OCI-LY7 (cell line): ENCODE measurements around the gene ATP8B3. TPM values are rescaled to one million over a fixed set of nuclear protein-coding genes. Genes with fewer than 3 reads are reported as not detected.

Source experiments
- BruUV-seq: library from RNA; stranded (reverse); fragments of 400-500 nt; replicated peaks from 2 replicates; lab custom pipeline; 2021; lab: Mats Ljungman, UMichigan
- CTCF ChIA-PET: fragments of 300-600 bp; sonication (Branson Sonifier 250); formaldehyde crosslinking; loops from one replicate; lab custom pipeline; 2022; ENCODE audit warnings: antibody characterized with exemption; ENCODE audit not compliant: unreplicated experiment; lab: Charles Lee
- POLR2A ChIA-PET: fragments of 300-600 bp; sonication (Branson Sonifier 250); formaldehyde crosslinking; loops from one replicate; lab custom pipeline; 2022; ENCODE audit warnings: antibody characterized with exemption; lab: Charles Lee
- DNase-seq: peaks from one replicate; pipeline ENCODE4 v3.0.0-alpha.2; 2015; ENCODE audit warnings: low spot score
- H2AFZ ChIP-seq: fragments of 200-600 bp; sonication (generic), shearing (Covaris generic); 2 replicates; pipeline ENCODE4 v1.6.1; 2014; ENCODE audit warnings: mild to moderate bottlenecking, antibody characterized with exemption, low read length, moderate library complexity
- H3K27ac ChIP-seq: fragments of 200-600 bp; sonication (generic); 2 replicates; pipeline ENCODE4 v1.5.1; 2014; ENCODE audit warnings: mixed run types, low read depth, mild to moderate bottlenecking, moderate library complexity, low read length, inconsistent platforms; ENCODE audit not compliant: poor library complexity, severe bottlenecking
- H3K36me3 ChIP-seq: fragments of 200-600 bp; sonication (generic); 2 replicates; pipeline ENCODE4 v1.6.1; 2014; ENCODE audit warnings: mild to moderate bottlenecking, antibody characterized with exemption, low read length, moderate library complexity, mixed read lengths; ENCODE audit not compliant: insufficient read depth
- H3K4me1 ChIP-seq: fragments of 200-600 bp; sonication (generic); 2 replicates; pipeline ENCODE4 v1.5.1; 2014; ENCODE audit warnings: mild to moderate bottlenecking, low read length; ENCODE audit not compliant: insufficient read depth, poor library complexity, severe bottlenecking
- H3K4me2 ChIP-seq: fragments of 200-600 bp; sonication (generic); 2 replicates; pipeline ENCODE4 v1.6.1; 2014; ENCODE audit warnings: mild to moderate bottlenecking, low read length
- H3K4me3 ChIP-seq: fragments of 200-600 bp; sonication (generic); 2 replicates; pipeline ENCODE4 v1.5.1; 2014; ENCODE audit warnings: mild to moderate bottlenecking, low read depth, low read length; ENCODE audit not compliant: poor library complexity, severe bottlenecking
- H3K79me2 ChIP-seq: fragments of 200-600 bp; sonication (generic); 2 replicates; pipeline ENCODE4 v1.6.1; 2016; ENCODE audit warnings: low read depth, mild to moderate bottlenecking, low read length, moderate library complexity, mixed read lengths; ENCODE audit not compliant: insufficient read depth
- H3K9me2 ChIP-seq: fragments of 200-600 bp; sonication (generic); 2 replicates; pipeline ENCODE4 v1.6.1; 2016; ENCODE audit warnings: mild to moderate bottlenecking, low read length, mixed read lengths; ENCODE audit not compliant: insufficient read depth
- H3K9me3 ChIP-seq: fragments of 200-600 bp; sonication (generic); 2 replicates; pipeline ENCODE4 v1.6.1; 2014; ENCODE audit warnings: mild to moderate bottlenecking, mixed run types, low read length, mixed read lengths
- H4K20me1 ChIP-seq: fragments of 200-600 bp; sonication (generic); 2 replicates; pipeline ENCODE4 v1.6.1; 2014; ENCODE audit warnings: mild to moderate bottlenecking, antibody characterized with exemption, low read length, moderate library complexity, mixed read lengths; ENCODE audit not compliant: insufficient read depth
- CTCF ChIP-seq: fragments of 200-600 bp; sonication (generic); conservative IDR thresholded peaks from 2 replicates; pipeline ENCODE4 v1.5.1; 2014; ENCODE audit warnings: mild to moderate bottlenecking, antibody characterized with exemption, low read length, moderate library complexity, mixed read lengths
- EZH2phosphoT487 ChIP-seq: fragments of 200-600 bp; sonication (generic); IDR thresholded peaks from 2 replicates; pipeline ENCODE4 v1.6.1; 2018; ENCODE audit warnings: low read depth, borderline replicate concordance, mild to moderate bottlenecking, mixed run types, antibody characterized with exemption, low read length, moderate library complexity, mixed read lengths
- intact Hi-C: fragments of 100-400 bp; cut with micrococcal nuclease; formaldehyde crosslinking; loops from one replicate; pipeline ENCODE4 v1.10.0; 2022; ENCODE audit not compliant: unreplicated experiment
- total RNA-seq, 2 experiments: library from RNA; depleted of rRNA in 1 of 2; stranded (reverse); fragments of >200 nt in 1 of 2; shearing (Covaris generic) in 1 of 2; gene quantifications; 2 replicates each; pipeline ENCODE4 v1.2.3, GENCODE V29; 2014 to 2022

ATP8B3 gene
- total RNA-seq, 2 experiments from 2014 or later, result 5.9 to 19.3 TPM

DNA sequence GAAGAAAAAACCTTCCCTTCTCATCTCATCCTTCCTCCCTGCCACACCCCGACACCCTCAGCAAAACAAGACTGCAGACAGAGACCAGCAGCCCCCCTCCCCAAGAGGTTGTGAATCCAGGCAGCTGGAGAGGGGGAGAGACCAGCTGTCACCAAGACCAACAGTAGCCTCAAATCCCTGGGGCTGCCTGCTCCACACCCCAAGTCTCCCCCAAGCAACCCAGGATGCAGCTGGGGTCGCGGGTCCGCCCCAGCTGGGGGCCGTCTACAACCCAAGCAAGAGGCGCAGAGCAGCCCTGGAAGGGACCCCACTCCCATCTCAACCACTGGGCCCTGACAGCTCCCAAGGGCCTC is 44.2 kb upstream of the ATP8B3 start:
- intact Hi-C loops, result no loop called here
- H3K4me3 ChIP-seq, result peak overlapping the region; percentile 68
- no TSS peak for BruUV-seq
- peak; percentile 31 for DNase-seq
- no peaks in the 10 kb centered on the region for H3K9me3 ChIP-seq
- peaks cover 82% of the 10 kb centered on the region for H3K79me2 ChIP-seq
- H3K27ac ChIP-seq, result peak overlapping the region; percentile 86
- H3K4me1 ChIP-seq, result peaks cover 84% of the 10 kb centered on the region
- no peak overlapping the region for H2AFZ ChIP-seq
- H3K9me2 ChIP-seq, result no peaks in the 10 kb centered on the region
- peaks cover 20% of the 10 kb centered on the region for H4K20me1 ChIP-seq
- ChIA-PET POLR2A (interaction anchor here (1.8 kb wide), 1 partner anchor 20 kb away, joined by 6 read pairs; no protein-coding TSS in a partner anchor), CTCF (no interaction called here)
- peaks cover 17% of the 10 kb centered on the region for H3K36me3 ChIP-seq
- H3K4me2 ChIP-seq, result peak overlapping the region; percentile 98
- no peak for TF ChIP-seq EZH2phosphoT487
- TF ChIP-seq CTCF, result no peak

DNA sequence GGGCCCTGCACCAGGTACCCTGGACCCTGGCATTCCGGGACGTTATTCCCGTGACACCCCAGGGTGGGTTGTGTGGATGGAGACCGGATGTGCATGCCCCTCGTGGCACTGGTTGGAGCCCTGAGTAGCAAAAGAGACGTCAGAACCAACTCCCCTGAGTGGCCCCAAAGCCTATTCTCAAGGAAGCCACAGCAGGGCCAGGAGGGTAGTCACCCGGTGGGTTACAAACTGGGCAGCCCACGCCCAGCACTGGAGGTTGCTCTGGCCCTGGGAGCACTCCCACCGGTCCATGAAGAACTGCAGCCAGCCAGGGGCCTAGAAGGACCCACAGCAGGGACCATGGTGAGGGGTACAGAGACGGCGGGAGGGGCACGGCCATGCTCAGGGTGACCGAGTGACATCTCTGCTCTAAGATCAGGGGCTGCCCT is 43.8 kb upstream of the ATP8B3 start:
- Histone ChIP-seq H3K9me2 (no peaks in the 10 kb centered on the region), H3K36me3 (peaks cover 21% of the 10 kb centered on the region), H4K20me1 (peaks cover 15% of the 10 kb centered on the region), H3K4me2 (peak overlapping the region; percentile 98), H3K9me3 (no peaks in the 10 kb centered on the region), H3K27ac (peak overlapping the region; percentile 86), H3K79me2 (peaks cover 77% of the 10 kb centered on the region), H2AFZ (no peak overlapping the region), H3K4me1 (peaks cover 79% of the 10 kb centered on the region), H3K4me3 (peak overlapping the region; percentile 68)
- intact Hi-C loops, result no loop called here
- TF ChIP-seq EZH2phosphoT487, result no peak
- TF ChIP-seq CTCF, result no peak
- CTCF ChIA-PET, result no interaction called here
- BruUV-seq, result no TSS peak
- POLR2A ChIA-PET, result interaction anchor here (1.8 kb wide), 1 partner anchor 20 kb away, joined by 6 read pairs; no protein-coding TSS in a partner anchor
- peak; percentile 37 for DNase-seq

GRCh38 chr19:1855040-1855827 is 43.2 kb upstream of the ATP8B3 start:
- intact Hi-C loops, result no loop called here
- ChIA-PET CTCF (interaction anchor here (0.6 kb wide), 1 partner anchor 401 kb away, joined by 6 read pairs; the partner anchor contains the start of gene JSRP1), POLR2A (interaction anchor here (0.6 kb wide), 1 partner anchor 11 kb away, joined by 4 read pairs; no protein-coding TSS in a partner anchor)

More at GRCh38 chr19:1855040-1855827, 43.2 kb upstream of the ATP8B3 start:
- H2AFZ ChIP-seq, result no peak overlapping the region
- TF ChIP-seq CTCF, result no peak
- no peak for TF ChIP-seq EZH2phosphoT487
- peak overlapping the region; percentile 98 for H3K4me2 ChIP-seq
- no peaks in the 10 kb centered on the region for H3K9me3 ChIP-seq
- BruUV-seq, result no TSS peak
- peak; percentile 82 for DNase-seq
- H3K27ac ChIP-seq, result peak overlapping the region; percentile 86
- peaks cover 73% of the 10 kb centered on the region for H3K4me1 ChIP-seq
- peaks cover 11% of the 10 kb centered on the region; the same call in 1 of the 2 replicates for H4K20me1 ChIP-seq
- H3K4me3 ChIP-seq, result peak overlapping the region; percentile 68
- H3K36me3 ChIP-seq, result peaks cover 24% of the 10 kb centered on the region
- H3K9me2 ChIP-seq, result no peaks in the 10 kb centered on the region
- H3K79me2 ChIP-seq, result peaks cover 71% of the 10 kb centered on the region
